Activated CD4-positive, alpha-beta memory T cell treated with anti-CD3 and anti-CD28 coated beads, Interleukin-2, amount 10 ng/mL, durations not matched to agents 7 days and 5 days (primary cell): ENCODE data around the gene TTC27. TPM values are rescaled to one million over a fixed set of nuclear protein-coding genes. Genes with fewer than 3 reads are reported as not detected.
"Not testable (repeated sequence)": the region's sequence is repeated elsewhere in the genome, so short reads cannot be mapped to it uniquely, and the experiment has no call there.

Source experiments
- CTCF ChIA-PET: fragments of 350-600 bp; sonication (Branson Sonifier 250); formaldehyde crosslinking; loops from one replicate; lab custom pipeline; 2021; ENCODE audit warnings: antibody characterized with exemption, inconsistent platforms; lab: Charles Lee
- POLR2A ChIA-PET: fragments of 350-600 bp; sonication (Branson Sonifier 250); formaldehyde crosslinking; loops from one replicate; lab custom pipeline; 2021; ENCODE audit warnings: antibody characterized with exemption; lab: Charles Lee
- DNase-seq: peaks from one replicate; pipeline ENCODE4 v3.0.0-alpha.2; 2020
- H3K27ac Mint-ChIP-seq: one replicate; pipeline ENCODE4 v1.8.0; 2021; ENCODE audit warnings: mild to moderate bottlenecking, mixed read lengths
- H3K27me3 Mint-ChIP-seq: one replicate; pipeline ENCODE4 v1.8.0; 2021; ENCODE audit warnings: mixed read lengths
- H3K36me3 Mint-ChIP-seq: one replicate; pipeline ENCODE4 v1.8.0; 2021; ENCODE audit warnings: low read depth, mixed read lengths
- H3K4me1 Mint-ChIP-seq: one replicate; pipeline ENCODE4 v1.8.0; 2021; ENCODE audit warnings: mixed read lengths
- H3K4me3 Mint-ChIP-seq: one replicate; pipeline ENCODE4 v1.8.0; 2021; ENCODE audit warnings: mild to moderate bottlenecking, mixed read lengths
- H3K9me3 Mint-ChIP-seq: one replicate; pipeline ENCODE4 v1.8.0; 2021; ENCODE audit warnings: mixed read lengths
- total RNA-seq, 2 experiments: library from RNA; stranded (reverse); gene quantifications; one replicate each; pipeline ENCODE4 v1.2.3, GENCODE V29; 2021

The TTC27 gene
- total RNA-seq, 2 experiments from 2014 or later, result 11.2 to 12.7 TPM

DNA sequence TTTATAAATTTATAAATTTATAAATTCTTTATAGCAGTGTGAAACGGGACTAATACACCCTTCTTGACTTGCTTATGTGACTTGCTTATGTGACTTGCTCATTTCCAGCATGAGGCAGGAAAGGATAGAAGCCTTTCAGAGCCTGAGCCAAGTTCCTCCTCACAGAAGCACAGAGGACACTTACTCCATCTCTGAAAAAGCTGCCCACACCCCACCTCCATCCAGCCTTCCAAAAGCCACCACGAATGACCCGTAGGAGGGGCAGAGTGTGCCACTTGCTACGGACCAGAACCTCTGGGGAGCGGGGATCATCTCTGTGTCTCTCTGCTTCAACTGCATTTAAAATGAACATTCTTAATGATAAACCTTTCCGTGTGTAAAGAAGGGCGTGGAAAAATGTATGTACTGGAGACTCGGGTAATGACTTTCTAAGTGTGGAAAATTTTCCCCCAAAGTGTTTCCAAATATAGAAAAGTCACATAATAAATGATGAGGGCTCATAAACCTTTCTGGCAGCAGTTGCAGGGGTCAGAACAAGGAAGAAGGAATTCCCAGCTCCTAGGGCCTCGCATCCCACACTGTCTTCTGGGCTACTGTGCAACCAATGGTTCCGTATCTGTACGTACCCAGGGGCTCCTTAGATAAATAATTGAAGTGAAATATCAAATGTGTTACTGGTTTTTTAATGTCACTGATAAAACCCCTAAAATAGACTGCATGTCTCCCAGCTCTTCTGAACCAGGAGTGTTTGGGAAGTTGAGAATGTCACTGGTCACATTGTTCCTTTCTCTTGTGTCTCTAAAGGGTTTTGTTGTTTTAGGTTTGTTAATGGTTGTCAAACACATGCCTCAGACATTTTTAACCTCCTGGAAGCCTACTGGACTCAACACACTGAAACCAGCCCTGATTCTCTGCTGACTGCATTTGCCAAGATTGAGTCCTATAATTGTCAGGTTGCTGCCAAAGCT, 214.4 kb downstream of the TTC27 start:
- ChIA-PET CTCF (no interaction called here), POLR2A (no interaction called here)
- Mint-ChIP-seq H3K9me3 (no peaks in the 10 kb centered on the region), H3K27me3 (peaks cover 5% of the 10 kb centered on the region), H3K27ac (no peak overlapping the region), H3K4me3 (no peak overlapping the region), H3K36me3 (no peaks in the 10 kb centered on the region), H3K4me1 (no peaks in the 10 kb centered on the region)
- no peak for DNase-seq

GRCh38 chr2:32843699-32844098, 215.8 kb downstream of the TTC27 start:
- no peaks in the 10 kb centered on the region for H3K4me1 Mint-ChIP-seq
- no peak overlapping the region for H3K4me3 Mint-ChIP-seq
- H3K36me3 Mint-ChIP-seq, result no peaks in the 10 kb centered on the region
- no peaks in the 10 kb centered on the region for H3K9me3 Mint-ChIP-seq
- no peak for DNase-seq
- ChIA-PET POLR2A (interaction anchor here (0.9 kb wide), 1 partner anchor 12 kb away, joined by 3 read pairs; no protein-coding TSS in a partner anchor), CTCF (interaction anchor here (1.2 kb wide), 1 partner anchor 9 kb away, joined by 3 read pairs; no protein-coding TSS in a partner anchor)
- no peak overlapping the region for H3K27ac Mint-ChIP-seq
- H3K27me3 Mint-ChIP-seq, result peaks cover 7% of the 10 kb centered on the region

DNA sequence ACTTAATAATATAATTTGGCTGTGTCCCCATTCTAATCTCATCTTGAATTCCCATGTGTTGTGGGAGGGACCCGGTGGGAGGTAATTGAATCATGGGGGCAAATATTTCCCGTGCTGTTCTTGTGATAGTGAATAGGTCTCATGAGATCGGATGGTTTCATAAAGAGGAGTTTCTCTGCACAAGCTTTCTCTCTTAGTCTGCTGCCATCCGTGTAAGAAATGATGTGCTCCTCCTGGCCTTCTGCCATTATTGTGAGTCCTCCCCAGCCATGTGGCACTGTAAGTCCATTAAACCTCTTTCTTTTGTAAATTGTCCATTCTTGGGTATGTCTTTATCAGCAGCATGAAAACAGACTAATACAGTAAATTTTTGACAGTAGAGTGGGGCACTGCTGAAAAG, 216.4 kb downstream of the TTC27 start:
- DNase-seq, result no peak
- POLR2A ChIA-PET, result no interaction called here
- no peak overlapping the region for H3K4me3 Mint-ChIP-seq
- no peaks in the 10 kb centered on the region for H3K4me1 Mint-ChIP-seq
- H3K36me3 Mint-ChIP-seq, result no peaks in the 10 kb centered on the region
- H3K27ac Mint-ChIP-seq, result no peak overlapping the region
- H3K9me3 Mint-ChIP-seq, result no peaks in the 10 kb centered on the region
- H3K27me3 Mint-ChIP-seq, result peaks cover 7% of the 10 kb centered on the region
- CTCF ChIA-PET, result no interaction called here

- DNase-seq, POLR2A ChIA-PET, CTCF ChIA-PET, H3K27ac Mint-ChIP-seq, H3K36me3 Mint-ChIP-seq, H3K4me3 Mint-ChIP-seq, H3K4me1 Mint-ChIP-seq, H3K27me3 Mint-ChIP-seq, H3K9me3 Mint-ChIP-seq: not testable (repeated sequence)
Observed at GRCh38 chr2:32846274-32846673, 218.4 kb downstream of the TTC27 start.

DNA sequence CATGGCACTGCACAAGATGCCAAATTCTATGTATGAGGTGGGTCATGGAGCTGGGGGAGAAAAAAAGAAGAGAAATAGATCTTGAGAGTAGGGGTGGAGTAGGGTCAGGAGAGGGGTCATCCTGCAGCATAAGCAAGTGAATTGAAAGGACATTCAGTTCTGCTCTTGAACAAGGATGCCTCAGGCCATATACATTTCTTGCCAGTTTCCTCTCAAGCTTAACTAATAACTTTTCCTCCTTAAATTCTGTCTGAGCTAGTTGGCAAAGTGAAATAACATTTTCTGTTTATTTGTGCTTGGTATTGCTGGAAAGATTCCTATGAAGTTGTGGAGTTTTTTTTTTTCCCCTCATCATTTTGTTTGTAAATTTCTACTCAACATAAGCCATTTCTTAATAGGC, 219.9 kb downstream of the TTC27 start:
- no peak for DNase-seq
- ChIA-PET CTCF (no interaction called here), POLR2A (no interaction called here)
- Mint-ChIP-seq H3K4me1 (no peaks in the 10 kb centered on the region), H3K9me3 (no peaks in the 10 kb centered on the region), H3K36me3 (no peaks in the 10 kb centered on the region), H3K27me3 (peaks cover 7% of the 10 kb centered on the region), H3K4me3 (no peak overlapping the region), H3K27ac (no peak overlapping the region)

- H3K4me3 Mint-ChIP-seq, result no peak overlapping the region
- CTCF ChIA-PET, result no interaction called here
- no peak for DNase-seq
- no peaks in the 10 kb centered on the region for H3K4me1 Mint-ChIP-seq
- H3K27me3 Mint-ChIP-seq, result peaks cover 3% of the 10 kb centered on the region
- no peaks in the 10 kb centered on the region for H3K36me3 Mint-ChIP-seq
- H3K9me3 Mint-ChIP-seq, result no peaks in the 10 kb centered on the region
- no peak overlapping the region for H3K27ac Mint-ChIP-seq
- POLR2A ChIA-PET, result no interaction called here
Observed at GRCh38 chr2:32849456-32850194, 221.8 kb downstream of the TTC27 start.

DNA sequence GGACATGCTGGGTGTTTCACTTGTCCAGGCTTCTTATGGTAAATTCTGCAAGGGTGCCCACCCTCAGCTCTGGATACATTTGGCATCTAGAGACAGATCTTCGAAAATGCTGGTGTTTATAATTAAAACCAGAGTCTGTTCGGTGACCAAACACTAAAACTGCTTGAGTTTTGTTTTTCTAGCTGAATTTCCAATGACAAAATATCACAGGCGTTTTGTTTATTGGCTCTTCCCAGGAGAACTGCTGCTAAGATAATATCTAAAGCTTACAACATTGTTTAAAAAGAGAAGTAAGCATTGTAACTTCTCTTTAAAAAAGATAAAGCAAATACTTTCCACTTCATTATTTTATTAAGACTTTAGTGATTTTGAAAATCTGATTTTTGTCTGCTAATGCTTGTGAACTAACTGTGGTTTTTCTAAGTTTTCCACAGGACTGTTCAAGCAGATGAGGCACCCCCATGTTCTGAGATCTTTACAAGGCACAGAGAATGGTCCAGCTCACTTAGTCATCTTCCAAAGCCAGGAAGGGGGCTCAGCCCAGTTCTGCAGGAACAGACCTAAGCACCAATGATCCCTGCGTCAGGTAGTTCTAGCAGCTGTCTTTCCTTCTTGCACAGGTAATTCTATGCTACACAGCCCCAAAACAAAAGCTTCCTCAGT, 224.1 kb downstream of the TTC27 start:
- H3K36me3 Mint-ChIP-seq, result no peaks in the 10 kb centered on the region
- POLR2A ChIA-PET, result no interaction called here

GRCh38 chr2:32852856-32853255, 225.0 kb downstream of the TTC27 start:
- peaks cover 6% of the 10 kb centered on the region for H3K27me3 Mint-ChIP-seq
- H3K36me3 Mint-ChIP-seq, result no peaks in the 10 kb centered on the region
- POLR2A ChIA-PET, result no interaction called here
- CTCF ChIA-PET, result interaction anchor here (1.2 to 1.4 kb wide), 2 partner anchors 9 to 11 kb away, joined by 3 read pairs; no protein-coding TSS in a partner anchor
- H3K9me3 Mint-ChIP-seq, result no peaks in the 10 kb centered on the region
- no peaks in the 10 kb centered on the region for H3K4me1 Mint-ChIP-seq
- DNase-seq, result no peak
- no peak overlapping the region for H3K27ac Mint-ChIP-seq
- no peak overlapping the region for H3K4me3 Mint-ChIP-seq

More for the DNA sequence above, 224.1 kb downstream of the TTC27 start:
- H3K27ac Mint-ChIP-seq, result no peak overlapping the region
- H3K4me3 Mint-ChIP-seq, result no peak overlapping the region
- H3K4me1 Mint-ChIP-seq, result no peaks in the 10 kb centered on the region
- CTCF ChIA-PET, result interaction anchor here (1.2 to 1.4 kb wide), 2 partner anchors 8 to 12 kb away, joined by 3 read pairs; no protein-coding TSS in a partner anchor
- H3K27me3 Mint-ChIP-seq, result peaks cover 2% of the 10 kb centered on the region
- DNase-seq, result no peak
- no peaks in the 10 kb centered on the region for H3K9me3 Mint-ChIP-seq

- Mint-ChIP-seq H3K36me3 (no peaks in the 10 kb centered on the region), H3K4me3 (no peak overlapping the region), H3K27ac (no peak overlapping the region), H3K27me3 (peaks cover 10% of the 10 kb centered on the region), H3K4me1 (no peaks in the 10 kb centered on the region), H3K9me3 (no peaks in the 10 kb centered on the region)
- ChIA-PET CTCF (no interaction called here), POLR2A (no interaction called here)
- DNase-seq, result no peak
Observed at GRCh38 chr2:32856891-32857290, 229.0 kb downstream of the TTC27 start.

DNA sequence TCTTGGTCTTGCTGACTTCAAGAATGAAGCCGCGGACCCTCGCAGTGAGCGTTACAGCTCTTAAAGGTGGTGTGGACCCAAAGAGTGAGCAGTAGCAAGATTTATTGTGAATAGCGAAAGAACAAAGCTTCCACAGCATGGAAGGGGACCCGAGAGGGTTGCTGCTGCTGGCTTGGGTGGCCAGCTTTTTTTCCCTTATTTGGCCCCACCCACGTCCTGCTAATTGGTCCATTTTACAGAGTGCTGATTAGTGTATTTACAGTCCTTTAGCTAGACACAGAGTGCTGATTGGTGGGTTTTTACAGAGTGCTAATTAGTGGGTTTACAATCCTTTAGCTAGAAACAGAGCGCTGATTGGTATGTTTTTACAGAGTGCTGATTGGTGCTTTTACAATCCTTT, 230.9 kb downstream of the TTC27 start:
- Mint-ChIP-seq H3K27ac (no peak overlapping the region), H3K27me3 (peaks cover 12% of the 10 kb centered on the region), H3K4me3 (no peak overlapping the region), H3K4me1 (no peaks in the 10 kb centered on the region), H3K36me3 (no peaks in the 10 kb centered on the region), H3K9me3 (no peaks in the 10 kb centered on the region)
- ChIA-PET CTCF (no interaction called here), POLR2A (no interaction called here)
- no peak for DNase-seq

DNA sequence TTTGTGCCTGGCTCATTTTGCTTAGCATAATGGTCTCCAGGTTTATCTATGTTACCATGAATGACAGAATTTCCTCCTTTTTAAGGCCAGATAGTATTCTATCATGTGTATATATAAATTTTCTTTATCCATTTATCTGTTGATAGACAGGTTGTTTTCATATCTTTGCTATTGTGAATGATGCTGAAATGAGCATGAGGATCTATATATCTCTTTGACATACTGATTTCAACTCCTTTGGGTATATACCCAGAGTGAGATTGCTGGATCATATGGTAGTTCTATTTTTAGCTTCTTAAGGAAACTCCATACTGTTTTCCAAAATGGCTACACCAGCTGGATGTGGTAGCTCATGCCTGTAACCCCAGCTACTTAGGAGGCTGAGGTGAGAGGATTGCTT, 232.5 kb downstream of the TTC27 start:
- ChIA-PET POLR2A (no interaction called here), CTCF (no interaction called here)
- Mint-ChIP-seq H3K27ac (no peak overlapping the region), H3K27me3 (peaks cover 12% of the 10 kb centered on the region), H3K9me3 (no peaks in the 10 kb centered on the region), H3K36me3 (no peaks in the 10 kb centered on the region), H3K4me3 (no peak overlapping the region), H3K4me1 (no peaks in the 10 kb centered on the region)
- DNase-seq, result no peak

DNA sequence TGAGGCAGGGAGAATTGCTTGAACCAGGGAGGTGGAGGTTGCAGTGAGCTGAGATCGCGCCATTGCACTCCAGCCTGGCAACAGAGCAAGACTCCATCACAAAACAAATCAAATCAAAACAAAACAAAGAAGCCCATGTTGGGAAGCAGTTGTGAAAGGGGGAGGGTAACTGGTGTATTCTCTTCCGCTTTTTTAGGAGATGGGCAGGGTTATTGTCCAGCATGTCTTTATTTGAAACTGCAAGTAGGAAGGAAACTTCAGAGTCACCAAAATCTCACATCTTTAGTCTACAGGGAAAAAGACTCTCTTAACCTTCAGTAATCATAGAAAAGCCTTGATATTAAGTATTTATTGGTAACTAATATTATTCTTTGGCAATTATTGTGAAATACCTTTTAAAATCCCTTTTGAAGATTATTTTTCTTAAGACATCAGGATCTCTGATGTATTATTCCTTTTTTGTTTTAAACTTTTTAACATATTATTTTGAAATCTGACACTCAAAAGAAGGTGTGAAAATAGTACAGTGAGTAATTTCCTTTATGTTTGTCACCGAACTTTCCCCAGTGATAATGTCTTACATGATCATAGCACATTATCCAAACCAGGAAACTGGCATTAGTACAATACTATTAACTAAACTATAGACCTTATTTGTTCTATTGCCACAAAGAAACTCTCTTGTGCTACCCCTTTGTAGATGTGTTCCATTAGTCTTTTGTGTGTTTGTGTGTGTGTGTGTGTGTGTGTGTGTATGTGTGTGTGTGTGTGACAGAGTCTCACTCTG, 234.6 kb downstream of the TTC27 start:
- ChIA-PET CTCF (interaction anchor here (1.3 kb wide), 1 partner anchor 10 kb away, joined by 3 read pairs; no protein-coding TSS in a partner anchor), POLR2A (no interaction called here)
- no peaks in the 10 kb centered on the region for H3K36me3 Mint-ChIP-seq
- no peak for DNase-seq
- H3K4me1 Mint-ChIP-seq, result no peaks in the 10 kb centered on the region
- peaks cover 12% of the 10 kb centered on the region for H3K27me3 Mint-ChIP-seq
- no peaks in the 10 kb centered on the region for H3K9me3 Mint-ChIP-seq
- H3K4me3 Mint-ChIP-seq, result no peak overlapping the region
- no peak overlapping the region for H3K27ac Mint-ChIP-seq
